DOHH2 (cell line): ENCODE results near the gene SLC22A4.

ENCODE experiments used
- CTCF ChIP-seq: fragments of 200-600 bp; sonication (generic); IDR thresholded peaks from one replicate; pipeline ENCODE4 v1.5.1; 2014; ENCODE audit warnings: antibody characterized with exemption, mild to moderate bottlenecking, low read depth, low read length; ENCODE audit not compliant: poor library complexity, severe bottlenecking
- EZH2phosphoT487 ChIP-seq: fragments of 200-600 bp; sonication (generic); IDR thresholded peaks from 2 replicates; pipeline ENCODE4 v1.6.1; 2017; ENCODE audit warnings: borderline replicate concordance, mild to moderate bottlenecking, antibody characterized with exemption, low read length, moderate library complexity, mixed read lengths

- no peak for TF ChIP-seq CTCF
- no peak for TF ChIP-seq EZH2phosphoT487
Observed at GRCh38 chr5:132265336-132266030, 28.7 kb upstream of the SLC22A4 start.
